B cell (primary cell): Measurements from ENCODE around the gene MEA1. TPM values are rescaled to one million over a fixed set of nuclear protein-coding genes. Genes with fewer than 3 reads are reported as not detected.

Source experiments
- ATAC-seq: fragments of 200-7000 bp; cut with Tn5 transposase; one replicate; pipeline ENCODE4 v1.10.0; 2021; ENCODE audit warnings: low read depth, mild to moderate bottlenecking, moderate number of reproducible peaks, moderate library complexity
- CTCF ChIA-PET: fragments of 350-600 bp; sonication (Branson Sonifier 250); formaldehyde crosslinking; loops from one replicate; lab custom pipeline; 2021; ENCODE audit warnings: antibody characterized with exemption, inconsistent platforms; lab: Charles Lee
- POLR2A ChIA-PET: fragments of 350-600 bp; sonication (Branson Sonifier 250); formaldehyde crosslinking; loops from one replicate; lab custom pipeline; 2021; ENCODE audit warnings: antibody characterized with exemption; lab: Charles Lee
- DNase-seq: peaks from one replicate; pipeline ENCODE4 v3.0.0; 2013
- H2AFZ ChIP-seq: 2 replicates; pipeline ENCODE4 v1.6.1; 2012; ENCODE audit warnings: mild to moderate bottlenecking, low read depth, low read length; ENCODE audit not compliant: insufficient read depth, poor library complexity, severe bottlenecking
- H3K27ac ChIP-seq, 2 donors: 1 replicate in 1 of 2; 2 replicates in 1 of 2; pipeline ENCODE4 v1.5.1; 2012 to 2013; ENCODE audit warnings: low read length in 2 of 2, mild to moderate bottlenecking in 2 of 2, moderate library complexity in 1 of 2
- H3K27me3 ChIP-seq, 4 experiments: fragments of 200-600 bp in 1 of 4; sonication (generic) in 1 of 4; replicated peaks in 1 of 4; 1 replicate in 2 of 4; 2 replicates in 2 of 4; pipeline versions ENCODE4 v1.6.1 to v1.7.0; 2013 to 2016; ENCODE audit warnings: low read length in 3 of 4, mild to moderate bottlenecking in 2 of 4, mixed read lengths in 1 of 4, moderate library complexity in 1 of 4; ENCODE audit not compliant: insufficient read depth in 4 of 4, control insufficient read depth in 3 of 4; ENCODE audit errors: control extremely low read depth in 1 of 4
- H3K36me3 ChIP-seq, 2 experiments: replicated peaks in 1 of 2; 1 replicate in 1 of 2; 2 replicates in 1 of 2; pipeline versions ENCODE4 v1.6.1 to v1.7.1; 2013; ENCODE audit warnings: low read length in 1 of 2; ENCODE audit not compliant: insufficient read depth in 2 of 2, control insufficient read depth in 1 of 2; ENCODE audit errors: control extremely low read depth in 1 of 2, extremely low read depth in 1 of 2
- H3K4me1 ChIP-seq, 2 donors: fragments of 200-600 bp in 1 of 2; sonication (generic) in 1 of 2; 1 replicate in 1 of 2; 2 replicates in 1 of 2; pipeline versions ENCODE4 v1.5.1 to v1.6.1; 2013 to 2017; ENCODE audit warnings: low read length in 2 of 2; ENCODE audit not compliant: control insufficient read depth in 2 of 2, insufficient read depth in 2 of 2
- H3K4me2 ChIP-seq: replicated peaks from 2 replicates; pipeline ENCODE3; 2012; ENCODE audit warnings: mild to moderate bottlenecking, low read depth, low read length; ENCODE audit not compliant: poor library complexity, severe bottlenecking
- H3K4me3 ChIP-seq, 5 experiments: fragments of 200-600 bp in 1 of 5; sonication (generic) in 1 of 5; 1 replicate in 3 of 5; 2 replicates in 2 of 5; pipeline versions ENCODE4 v1.5.1 to v1.7.0; 2011 to 2016; ENCODE audit warnings: low read length in 4 of 5, mild to moderate bottlenecking in 4 of 5, low read depth in 2 of 5, control low read depth in 1 of 5, moderate library complexity in 1 of 5; ENCODE audit not compliant: insufficient read depth in 1 of 5; ENCODE audit errors: control extremely low read depth in 1 of 5, extremely low read depth in 1 of 5
- H3K79me2 ChIP-seq: fragments of 200-600 bp; sonication (generic); one replicate; pipeline ENCODE4 v1.6.0; 2016; ENCODE audit warnings: low read length; ENCODE audit not compliant: control insufficient read depth, insufficient read depth
- H3K9ac ChIP-seq: fragments of 200-600 bp; sonication (generic); 2 replicates; pipeline ENCODE4 v1.6.1; 2017; ENCODE audit warnings: mild to moderate bottlenecking, low read length, moderate library complexity
- H3K9me3 ChIP-seq, 3 donors: one replicate each; pipeline versions ENCODE4 v1.6.1 to v1.7.1; 2013; ENCODE audit warnings: low read length in 2 of 3; ENCODE audit not compliant: control insufficient read depth in 2 of 3, insufficient read depth in 1 of 3; ENCODE audit errors: control extremely low read depth in 1 of 3
- H4K20me1 ChIP-seq: 2 replicates; pipeline ENCODE4 v1.6.0; 2012; ENCODE audit warnings: mild to moderate bottlenecking, low read length; ENCODE audit not compliant: insufficient read depth, control insufficient read depth, poor library complexity, severe bottlenecking
- H3K27ac Mint-ChIP-seq: one replicate; pipeline ENCODE4 v1.8.0; 2021; ENCODE audit warnings: mixed read lengths
- H3K27me3 Mint-ChIP-seq: one replicate; pipeline ENCODE4 v1.8.0; 2021; ENCODE audit warnings: mixed read lengths
- H3K4me1 Mint-ChIP-seq: one replicate; pipeline ENCODE4 v1.8.0; 2021; ENCODE audit warnings: mixed read lengths
- H3K4me3 Mint-ChIP-seq: one replicate; pipeline ENCODE4 v1.8.0; 2021; ENCODE audit warnings: mixed read lengths
- H3K9me3 Mint-ChIP-seq: one replicate; pipeline ENCODE4 v1.8.0; 2022; ENCODE audit warnings: mixed read lengths; ENCODE audit not compliant: insufficient read depth
- CTCF ChIP-seq: fragments of 200-600 bp; IDR thresholded peaks from one replicate; pipeline ENCODE4 v1.8.0; 2022; ENCODE audit warnings: antibody characterized with exemption, mild to moderate bottlenecking
- EZH2 ChIP-seq: IDR thresholded peaks from 2 replicates; pipeline ENCODE4 v1.6.1; 2012; ENCODE audit warnings: borderline replicate concordance, low read depth, mild to moderate bottlenecking, moderate library complexity, low read length; ENCODE audit not compliant: insufficient read depth, poor library complexity, severe bottlenecking
- WGBS: methylation state at CpG from one replicate; pipeline ENCODE4 v1.1.5; 2013; ENCODE audit warnings: missing lambda C conversion rate; ENCODE audit not compliant: insufficient coverage; 5-methylcytosine and 5-hydroxymethylcytosine counted together
- intact Hi-C: fragments of 100-400 bp; cut with micrococcal nuclease; formaldehyde crosslinking; loops from one replicate; pipeline ENCODE4 v1.10.0; 2022
- polyA plus RNA-seq: library from polyadenylated mRNA; depleted of rRNA; stranded (reverse); fragments of >200 nt; gene quantifications from 2 replicates; pipeline ENCODE4 v1.2.3, GENCODE V29; 2012
- total RNA-seq, 2 donors: library from RNA; stranded (reverse); fragments of 120-200 nt in 1 of 2; gene quantifications; 1 replicate in 1 of 2; 2 replicates in 1 of 2; pipeline versions ENCODE4 v1.2.3 to v1.2.4, GENCODE V29; 2013 to 2022

Gene MEA1
- total and polyA plus RNA-seq, 2 donors (not counting 1 experiment from before 2014, with no cell fraction given) = 35.7 to 36.7 TPM

DNA sequence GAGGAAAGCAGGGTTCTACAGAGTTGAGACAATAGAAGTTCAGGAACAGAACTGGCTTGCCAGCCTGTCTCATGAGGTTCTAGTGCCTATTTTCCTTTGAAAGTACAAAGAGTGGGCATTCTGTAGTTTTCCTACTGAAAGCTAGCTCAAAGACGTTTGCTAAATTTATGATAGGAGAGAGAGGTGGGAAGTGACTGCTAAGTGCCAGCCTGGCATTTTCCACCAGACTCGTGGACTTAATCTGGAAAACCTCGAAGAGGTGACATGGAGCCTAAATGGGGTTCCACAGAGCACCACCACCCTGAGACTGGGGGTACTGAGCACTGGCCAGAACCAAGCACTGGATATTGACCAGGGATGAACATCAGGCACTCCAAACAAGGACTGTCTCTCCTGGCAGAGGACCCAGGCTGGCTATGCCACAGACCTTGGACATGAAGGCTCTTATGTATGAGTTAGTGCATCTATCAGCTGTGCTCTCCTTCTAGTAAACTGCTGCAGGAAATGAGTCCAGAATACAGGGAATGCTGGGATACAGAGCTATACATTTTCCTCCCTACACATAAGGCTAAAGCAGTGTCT, 41.9 kb downstream of the MEA1 start:
- H3K4me1 Mint-ChIP-seq = peaks cover 16% of the 10 kb centered on the region
- ChIA-PET CTCF (no interaction called here), POLR2A (no interaction called here)
- intact Hi-C loops = no loop called here
- Histone ChIP-seq H3K27me3 (no peaks in the 10 kb centered on the region), H3K9ac (no peak overlapping the region), H3K4me3 (no peak overlapping the region), H3K9me3 (no peaks in the 10 kb centered on the region), H4K20me1 (peaks cover 8% of the 10 kb centered on the region), H3K36me3 (peaks cover 0 to 45% of the 10 kb centered on the region in 2 experiments), H3K4me1 (no peaks in the 10 kb centered on the region), H3K4me2 (no peak overlapping the region), H2AFZ (no peak overlapping the region), H3K79me2 (peaks cover 5% of the 10 kb centered on the region), H3K27ac (no peak overlapping the region)
- no peaks in the 10 kb centered on the region for H3K27me3 Mint-ChIP-seq
- no peaks in the 10 kb centered on the region for H3K9me3 Mint-ChIP-seq
- no peak overlapping the region for H3K27ac Mint-ChIP-seq
- no peak overlapping the region for H3K4me3 Mint-ChIP-seq
- TF ChIP-seq EZH2 (no peak), CTCF (no peak)
- no peak for DNase-seq
- no peak for ATAC-seq
- WGBS = 89% methylated on average over 3 of the region's 3 CpGs

GRCh38 chr6:42970871-42971612, 42.7 kb downstream of the MEA1 start:
- 17% methylated on average over 1 of the region's 4 CpGs for WGBS
- Histone ChIP-seq H3K27ac (no peak overlapping the region), H2AFZ (no peak overlapping the region), H4K20me1 (peaks cover 8% of the 10 kb centered on the region), H3K9me3 (no peaks in the 10 kb centered on the region), H3K4me1 (no peaks in the 10 kb centered on the region), H3K4me3 (no peak overlapping the region), H3K27me3 (no peaks in the 10 kb centered on the region), H3K79me2 (peaks cover 4% of the 10 kb centered on the region), H3K4me2 (no peak overlapping the region), H3K9ac (no peak overlapping the region), H3K36me3 (peaks cover 0 to 52% of the 10 kb centered on the region in 2 experiments)
- CTCF ChIA-PET = no interaction called here
- H3K27me3 Mint-ChIP-seq = no peaks in the 10 kb centered on the region
- no peak overlapping the region for H3K27ac Mint-ChIP-seq
- POLR2A ChIA-PET = interaction anchor here (0.7 to 0.9 kb wide), 2 partner anchors 10 to 13 kb away, joined by 3 read pairs; partner anchors contain the start of genes GNMT and PPP2R5D
- TF ChIP-seq EZH2 (no peak), CTCF (no peak)
- no peak for ATAC-seq
- no peak for DNase-seq
- H3K4me3 Mint-ChIP-seq = no peak overlapping the region
- no peaks in the 10 kb centered on the region for H3K9me3 Mint-ChIP-seq
- peaks cover 10% of the 10 kb centered on the region for H3K4me1 Mint-ChIP-seq
- intact Hi-C loops = no loop called here
